HS-5 (cell line): ENCODE results near the gene OR5W2.
"Not testable (repeated sequence)": the region's sequence is repeated elsewhere in the genome, so short reads cannot be mapped to it uniquely, and the experiment has no call there.

Source experiments
- DNase-seq: peaks from one replicate; pipeline ENCODE4 v3.0.0-alpha.2; 2012; ENCODE audit warnings: low read depth

Gene OR5W2

DNA sequence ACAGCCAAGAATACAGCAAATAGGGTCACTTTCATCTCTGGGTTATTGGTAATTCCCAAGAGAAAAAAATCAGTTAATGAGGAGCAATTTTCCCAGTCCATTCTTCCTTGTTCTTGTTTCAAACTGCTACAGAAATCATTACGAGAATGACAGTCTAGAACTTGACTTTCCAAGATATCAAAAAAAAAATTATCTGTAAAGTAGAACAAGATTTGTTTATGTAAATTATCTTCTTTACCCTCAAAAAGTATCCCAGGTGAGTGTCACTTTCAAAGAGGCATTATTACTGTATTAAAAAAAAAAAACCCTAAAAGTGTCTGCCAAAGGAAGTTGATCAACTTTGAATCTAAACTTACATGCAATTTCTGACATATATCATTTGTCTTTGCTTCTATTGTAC is at the start of gene OR5W2:
Gene OR5W2 (minus strand): TSS at position 101 of the 400 bp plus-strand sequence. CDS start 0 bp downstream, at position 101.
- DNase-seq, result no peak

DNA sequence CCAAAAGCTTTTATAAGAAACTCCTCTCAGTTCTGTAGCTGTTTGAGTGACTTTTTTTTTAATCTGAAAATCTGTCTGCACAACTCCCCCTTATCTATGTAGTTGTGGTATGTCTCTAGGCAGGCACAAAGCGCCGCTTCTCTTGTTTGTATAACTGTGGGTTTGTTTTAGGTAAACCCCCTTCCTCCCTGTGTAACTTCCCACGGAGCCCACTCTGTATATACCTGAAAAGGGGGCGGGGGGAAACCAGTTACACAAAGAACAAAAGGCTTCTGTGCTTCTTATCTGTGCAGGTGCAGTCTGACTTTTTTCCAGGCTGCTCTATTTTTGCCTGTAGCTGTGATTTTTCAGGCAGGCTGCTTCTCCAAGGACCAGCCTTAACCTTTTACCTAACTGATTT is 42.1 kb upstream of the OR5W2 start:
- DNase-seq, result no peak

DNA sequence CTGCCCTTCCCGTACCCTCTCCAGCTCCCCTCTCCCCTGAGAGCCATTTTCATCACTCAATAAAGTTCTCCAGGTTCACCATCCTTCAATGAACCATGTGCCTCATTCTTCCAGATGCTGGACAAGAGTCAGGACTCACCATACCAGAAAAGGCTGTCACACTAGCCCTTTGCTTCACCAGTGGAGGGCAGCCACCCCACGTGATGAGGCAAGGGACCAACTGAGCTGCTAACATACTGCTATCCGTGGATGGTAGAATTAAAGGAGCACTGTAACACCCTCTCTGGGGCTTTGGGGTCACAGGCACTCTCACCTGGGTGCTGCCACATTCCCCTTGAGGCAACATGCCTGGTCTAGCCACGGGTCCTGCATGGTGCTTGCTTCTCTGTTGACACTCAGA is 34.9 kb upstream of the OR5W2 start:
- DNase-seq, result no peak

DNA sequence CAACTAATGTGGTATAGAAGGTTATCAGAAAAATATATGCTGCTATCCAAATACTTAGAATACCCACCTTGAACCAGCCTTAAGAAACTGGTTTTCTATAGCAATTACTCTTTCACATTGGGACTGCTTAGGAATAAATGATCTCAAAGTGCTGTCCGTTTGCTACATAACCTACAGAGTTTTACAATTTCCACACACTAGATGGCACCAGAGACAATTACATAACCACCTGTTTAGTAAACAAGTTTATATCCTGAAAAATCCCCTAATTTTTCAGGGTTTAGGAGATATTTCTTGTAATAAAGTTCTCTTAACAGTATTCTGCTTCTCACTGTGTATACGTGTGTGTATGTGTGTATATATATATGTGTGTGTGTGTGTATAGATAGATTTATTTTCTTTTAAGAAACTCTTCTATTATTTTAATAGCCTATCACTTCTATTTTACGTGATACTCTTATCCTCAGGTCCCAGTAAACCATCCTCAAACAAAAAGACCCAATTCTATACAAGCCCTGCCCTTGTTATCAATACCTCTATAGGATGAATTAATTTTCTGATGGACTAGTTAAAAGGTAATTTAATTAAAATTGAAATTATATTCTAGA is 28.5 kb upstream of the OR5W2 start:
- DNase-seq, result peak; percentile 14

DNA sequence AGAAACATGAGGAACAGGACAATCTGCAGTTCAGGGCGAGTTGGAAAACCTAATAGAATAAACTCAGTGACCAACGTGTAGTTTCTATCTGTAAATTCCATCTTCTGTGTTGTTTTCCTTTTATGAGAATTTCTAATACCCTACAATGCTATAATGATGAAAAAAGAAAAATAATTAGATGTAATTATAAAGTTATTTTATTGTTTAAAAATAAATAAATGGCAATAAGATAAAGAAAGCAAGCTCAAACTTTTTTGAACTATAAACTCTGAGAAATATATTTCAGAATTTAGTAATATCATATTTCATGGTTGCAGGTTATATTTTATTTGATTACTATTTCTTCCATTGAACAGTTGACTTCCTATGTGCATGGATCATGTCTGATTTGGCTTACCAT is 21.9 kb upstream of the OR5W2 start, which contains the start of gene OR5I1:
Gene OR5I1 (minus strand): TSS at position 101 of the 400 bp plus-strand sequence. CDS start 0 bp downstream, at position 101.
- DNase-seq, result no peak

DNA sequence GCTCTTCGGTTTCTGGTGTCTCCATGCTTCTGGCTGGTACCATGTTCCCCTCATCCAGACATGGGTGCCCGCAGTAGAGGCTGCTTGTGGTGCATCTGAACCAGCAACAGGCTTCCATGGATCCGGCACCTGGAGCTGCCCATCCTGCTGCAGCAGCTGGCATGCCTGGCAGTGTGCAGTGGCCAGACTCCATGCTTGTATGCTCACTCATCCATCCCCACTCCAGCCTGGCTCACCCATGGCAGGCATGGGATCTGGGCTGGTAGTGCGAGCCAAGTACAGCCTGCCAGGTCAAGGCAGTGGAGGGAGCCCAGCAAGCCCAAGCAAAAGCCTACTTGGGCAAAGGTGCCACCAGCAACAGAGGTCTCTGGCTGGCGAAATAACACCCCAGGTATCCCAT is 6.2 kb upstream of the OR5W2 start:
- no peak for DNase-seq

DNA sequence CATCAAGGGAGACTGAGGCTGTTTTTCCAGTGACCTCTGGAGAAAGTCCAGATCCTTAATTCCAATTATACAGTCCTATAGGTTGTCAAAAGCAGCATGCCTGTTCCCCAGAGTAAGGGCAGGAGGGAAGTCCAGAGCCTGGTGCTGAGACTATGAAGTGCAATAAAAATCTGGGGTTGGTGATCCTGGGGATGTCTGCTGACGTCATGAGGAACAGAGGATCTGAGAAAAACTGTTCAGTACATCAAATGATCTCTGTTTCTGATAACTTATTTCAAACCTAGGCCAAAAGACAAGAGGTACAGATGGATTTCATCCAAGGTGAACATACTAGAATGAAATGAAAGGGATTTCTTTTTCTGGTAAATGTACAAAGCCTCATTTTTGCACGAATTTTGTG is 12.1 kb downstream of the OR5W2 start:
- DNase-seq, result no peak

DNA sequence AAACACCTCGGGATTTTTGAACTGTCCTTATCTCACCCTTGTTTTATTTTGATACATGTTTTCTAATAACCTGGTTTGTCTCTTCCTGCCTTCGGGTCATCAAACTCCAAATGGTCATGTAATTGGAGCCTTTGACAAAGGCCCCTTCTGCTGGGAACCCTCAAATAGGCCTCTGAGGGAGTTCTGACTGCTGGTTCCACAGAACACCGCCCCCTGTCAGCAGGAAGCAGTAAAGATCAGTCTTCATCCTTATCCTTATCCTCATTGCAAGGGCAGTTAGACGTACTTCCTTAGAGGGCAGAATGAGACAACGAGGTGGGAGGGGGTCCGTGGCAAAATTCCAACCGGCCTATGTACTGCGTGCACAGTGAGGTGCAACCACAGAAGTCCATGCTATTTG is 19.2 kb downstream of the OR5W2 start:
- DNase-seq, result no peak

DNA sequence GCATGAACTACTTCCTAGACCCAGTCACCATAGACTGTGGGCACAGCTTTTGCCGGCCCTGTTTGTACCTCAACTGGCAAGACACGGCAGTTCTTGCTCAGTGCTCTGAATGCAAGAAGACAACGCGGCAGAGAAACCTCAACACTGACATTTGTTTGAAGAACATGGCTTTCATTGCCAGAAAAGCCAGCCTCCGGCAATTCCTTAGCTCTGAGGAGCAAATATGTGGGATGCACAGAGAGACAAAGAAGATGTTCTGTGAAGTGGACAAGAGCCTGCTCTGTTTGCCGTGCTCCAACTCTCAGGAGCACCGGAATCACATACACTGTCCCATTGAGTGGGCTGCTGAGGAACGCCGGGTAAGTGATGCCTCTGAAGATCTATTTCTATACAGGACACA is 28.9 kb downstream of the OR5W2 start:
- DNase-seq, result not testable (repeated sequence)

DNA sequence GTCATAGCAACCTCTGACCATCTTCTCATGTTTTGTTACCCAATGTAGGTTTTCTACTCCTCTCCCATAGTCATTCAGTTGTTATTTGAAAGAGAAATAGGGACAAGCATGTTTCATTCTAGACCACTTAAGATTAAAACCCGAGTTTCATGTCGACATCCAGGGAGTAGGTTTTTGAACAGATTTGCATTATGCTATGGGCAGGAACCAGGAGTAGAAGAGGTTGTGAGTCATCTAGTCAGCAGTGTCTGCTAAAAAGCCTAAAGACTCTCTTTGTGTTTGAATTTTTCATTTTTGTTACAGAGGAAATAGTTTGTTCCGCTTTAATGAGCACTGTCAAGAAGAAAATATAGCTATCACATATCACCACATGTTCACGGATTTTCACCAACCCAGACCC is 29.4 kb downstream of the OR5W2 start:
- not testable (repeated sequence) for DNase-seq

DNA sequence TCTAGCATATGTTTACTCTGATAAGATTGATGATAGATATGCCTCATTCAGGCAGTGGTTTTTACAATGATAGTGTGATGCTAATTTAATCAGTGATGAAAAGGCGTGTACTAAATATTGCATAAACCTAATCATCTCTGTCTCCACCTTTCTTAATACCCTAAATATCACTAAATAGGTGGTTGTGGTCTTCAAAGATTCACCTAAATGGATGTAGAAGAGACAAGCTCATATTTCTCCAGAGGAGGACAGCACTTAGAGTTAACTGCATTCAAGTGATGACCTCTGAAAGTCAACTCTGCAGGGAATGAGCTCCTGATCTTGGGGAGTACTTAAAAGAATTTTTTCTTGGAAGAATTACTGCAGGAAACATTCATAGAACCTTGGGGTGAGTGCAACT is 31.4 kb downstream of the OR5W2 start, which contains the start of gene TRIM51:
Gene TRIM51 (plus strand): TSS at position 301 of the 400 bp plus-strand sequence. CDS start 2,132 bp downstream, outside the sequence.
- not testable (repeated sequence) for DNase-seq

DNA sequence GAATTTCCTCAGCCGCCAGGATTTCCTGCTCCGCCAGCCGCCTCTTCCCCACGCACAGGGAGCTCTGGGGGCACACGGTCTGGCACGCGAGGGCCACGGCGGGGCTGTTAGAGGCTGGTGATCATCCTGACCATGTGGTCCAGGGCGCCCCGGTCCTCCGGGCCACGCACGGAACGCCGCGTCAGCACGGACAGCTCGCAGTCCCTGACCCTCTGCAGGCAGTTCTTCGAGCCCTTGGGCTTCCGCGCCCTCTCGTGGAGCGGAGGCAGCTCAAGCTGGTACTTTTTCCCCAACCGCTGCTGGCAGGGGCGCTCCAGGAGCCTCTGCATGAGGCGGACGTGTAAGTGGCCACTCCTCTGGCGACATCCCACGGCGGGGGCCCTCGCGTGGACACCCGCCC is 41.2 kb downstream of the OR5W2 start:
- DNase-seq, result not testable (repeated sequence)

DNA sequence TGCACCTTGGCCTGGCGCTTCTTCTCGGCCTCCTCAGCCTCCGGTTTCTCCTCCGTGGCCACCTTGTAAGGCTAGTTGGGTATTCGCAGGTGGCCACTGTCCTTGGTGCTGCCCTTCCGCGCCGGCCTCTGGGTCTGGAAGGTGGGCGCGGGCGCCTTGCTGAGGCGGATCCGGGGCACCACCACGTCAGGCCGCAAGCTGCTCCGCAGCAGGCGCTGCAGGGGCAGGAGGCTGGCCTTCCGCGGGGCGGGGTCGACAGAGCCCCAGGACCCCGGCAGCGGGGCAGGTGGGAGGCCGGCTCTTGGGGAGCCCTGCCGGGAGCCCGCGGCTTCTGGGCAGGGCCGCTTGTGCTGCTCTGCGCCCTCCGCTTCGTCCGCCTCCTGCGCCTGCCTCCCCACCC is 41.7 kb downstream of the OR5W2 start:
- not testable (repeated sequence) for DNase-seq

DNA sequence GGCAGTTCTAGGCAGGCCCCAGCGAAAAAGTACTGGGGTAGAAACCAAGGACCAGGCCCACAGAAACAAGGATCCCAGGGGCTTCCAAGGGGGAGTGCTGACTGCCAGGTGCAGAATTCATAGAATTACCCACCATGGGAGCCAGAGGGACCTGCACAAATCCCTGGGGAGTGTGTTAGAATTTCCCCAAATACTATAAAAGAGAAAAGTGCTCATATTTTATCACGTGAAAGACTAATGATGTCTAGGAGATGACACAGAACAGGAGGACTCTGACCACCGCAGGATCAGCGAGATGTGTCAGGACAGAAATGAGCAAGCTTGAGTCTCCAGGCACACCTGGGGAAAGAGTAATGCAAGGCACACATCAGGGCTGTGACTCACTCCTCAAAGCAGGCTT is 47.0 kb downstream of the OR5W2 start:
- DNase-seq, result not testable (repeated sequence)
